Stromal cell of bone marrow (primary cell): ENCODE results near the gene SIGLEC7.

Source experiments
- DNase-seq: peaks from one replicate; pipeline ENCODE4 v3.0.0-alpha.2; 2012; ENCODE audit warnings: low read depth

The SIGLEC7 gene

GRCh38 chr19:51142119-51142518 is at the start of gene SIGLEC7:
Gene SIGLEC7, plus strand, starts transcription at chr19:51142301. Its CDS starts 69 bp downstream, at chr19:51142370.
- no peak for DNase-seq

GRCh38 chr19:51093101-51093500 is 49.0 kb upstream of the SIGLEC7 start:
- no peak for DNase-seq

GRCh38 chr19:51093510-51094345 is 48.4 kb upstream of the SIGLEC7 start:
- DNase-seq, result no peak

- DNase-seq, result no peak
Observed at GRCh38 chr19:51094696-51095279, 47.3 kb upstream of the SIGLEC7 start.

- DNase-seq, result no peak
Observed at GRCh38 chr19:51096473-51097165, 45.5 kb upstream of the SIGLEC7 start.

- peak; percentile 8 for DNase-seq
Observed at GRCh38 chr19:51097166-51097738, 44.8 kb upstream of the SIGLEC7 start.

GRCh38 chr19:51097796-51098195 is 44.3 kb upstream of the SIGLEC7 start:
- no peak for DNase-seq

- no peak for DNase-seq
Observed at GRCh38 chr19:51098365-51099046, 43.6 kb upstream of the SIGLEC7 start.

- DNase-seq, result no peak
Observed at GRCh38 chr19:51099047-51099382, 43.1 kb upstream of the SIGLEC7 start.

- no peak for DNase-seq
Observed at GRCh38 chr19:51100601-51101000, 41.5 kb upstream of the SIGLEC7 start.

- DNase-seq, result no peak
Observed at GRCh38 chr19:51101171-51101865, 40.8 kb upstream of the SIGLEC7 start.

GRCh38 chr19:51102991-51103390 is 39.1 kb upstream of the SIGLEC7 start:
- no peak for DNase-seq

GRCh38 chr19:51103926-51104341 is 38.2 kb upstream of the SIGLEC7 start:
- no peak for DNase-seq

GRCh38 chr19:51107406-51108065 is 34.6 kb upstream of the SIGLEC7 start:
- no peak for DNase-seq

GRCh38 chr19:51108066-51108804 is 33.9 kb upstream of the SIGLEC7 start, which contains the start of gene CTU1:
Gene CTU1, minus strand, starts transcription at chr19:51108409. Its CDS starts 3,840 bp downstream, at chr19:51104569.
- DNase-seq, result peak; percentile 99

- DNase-seq, result no peak
Observed at GRCh38 chr19:51108805-51109146, 33.3 kb upstream of the SIGLEC7 start.

GRCh38 chr19:51110666-51110971 is 31.5 kb upstream of the SIGLEC7 start:
- no peak for DNase-seq

- DNase-seq, result no peak
Observed at GRCh38 chr19:51111606-51112005, 30.5 kb upstream of the SIGLEC7 start.

- DNase-seq, result no peak
Observed at GRCh38 chr19:51114087-51114729, 27.9 kb upstream of the SIGLEC7 start.

GRCh38 chr19:51116736-51117286 is 25.3 kb upstream of the SIGLEC7 start:
- no peak for DNase-seq
